ENCODE measurements around the gene SRPRA. TPM values are rescaled to one million over a fixed set of nuclear protein-coding genes. Genes with fewer than 3 reads are reported as not detected.

The SRPRA gene
- total RNA-seq, 1 experiment from 2014 or later = 64.3 TPM

DNA sequence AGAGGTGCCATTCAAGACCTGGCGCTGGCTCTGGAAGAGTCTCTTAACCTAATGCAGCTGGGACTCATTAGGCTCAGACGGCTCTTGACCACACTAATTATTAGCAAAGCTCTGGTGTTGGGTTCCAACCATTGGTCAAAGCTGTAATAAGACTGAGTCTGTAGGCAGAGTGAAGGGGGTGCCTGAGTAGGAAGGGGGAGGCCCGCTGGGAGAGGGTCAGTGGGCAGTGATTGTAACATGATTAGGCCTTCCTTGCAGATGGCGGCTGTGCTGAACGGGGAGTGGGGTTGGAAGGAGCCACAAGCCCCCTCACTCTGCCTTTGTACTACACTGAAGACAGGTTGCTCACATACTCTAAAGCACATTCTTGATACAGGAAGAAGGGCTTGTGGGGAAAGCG, 5.2 kb downstream of the SRPRA start:
- Histone ChIP-seq H3K9me3 (ENCODE audit: control insufficient read depth, low read depth, low read length) (no peaks in the 10 kb centered on the region), H3K9ac (ENCODE audit: extremely low read depth, insufficient read length, low read length) (no peak overlapping the region), H3K4me1 (ENCODE audit: insufficient read depth, low read length) (no peaks in the 10 kb centered on the region; the same call in 1 of the 2 replicates), H3K23me2 (ENCODE audit: insufficient read length, low read depth, low read length, poor library complexity, severe bottlenecking) (peaks cover 4% of the 10 kb centered on the region), H2BK5ac (ENCODE audit: insufficient read length, low read length) (no peak overlapping the region), H3K23ac (ENCODE audit: insufficient read length, low read depth, low read length) (no peak overlapping the region), H2AK5ac (ENCODE audit: insufficient read length, low read length) (no peak overlapping the region), H3K79me1 (ENCODE audit: insufficient read depth, low read depth, low read length, poor library complexity, severe bottlenecking) (peaks cover 4% of the 10 kb centered on the region), H2BK20ac (ENCODE audit: low read depth, low read length, poor library complexity, severe bottlenecking) (no peak overlapping the region), H2BK12ac (ENCODE audit: insufficient read length, low read depth, low read length) (no peak overlapping the region), H4K91ac (ENCODE audit: insufficient read length, low read depth, low read length) (no peak overlapping the region), H2BK120ac (ENCODE audit: low read depth, low read length, poor library complexity, severe bottlenecking) (no peak overlapping the region), H2BK15ac (ENCODE audit: low read depth, low read length) (no peak overlapping the region), H3K4me2 (ENCODE audit: insufficient read depth, insufficient read length, low read length) (no peak overlapping the region), H4K5ac (ENCODE audit: insufficient read length, low read depth, low read length) (no peak overlapping the region), H3K79me2 (ENCODE audit: insufficient read depth, low read length) (peaks cover 5% of the 10 kb centered on the region; the same call in 1 of the 2 replicates), H3K27me3 (ENCODE audit: insufficient read depth, low read length) (no peaks in the 10 kb centered on the region), H3K14ac (ENCODE audit: insufficient read depth, low read length) (no peak overlapping the region), H4K20me1 (ENCODE audit: control insufficient read depth, insufficient read depth, insufficient read length) (no peaks in the 10 kb centered on the region), H3K18ac (ENCODE audit: insufficient read length, low read depth, low read length) (no peak overlapping the region), H4K8ac (replicated peaks; ENCODE audit: insufficient read length, low read depth, low read length) (no peak overlapping the region), H3K4ac (ENCODE audit: low read depth, low read length) (no peak overlapping the region), H3T11ph (ENCODE audit: low read length) (no peak overlapping the region), H2AFZ (ENCODE audit: low read length) (no peak overlapping the region), H3K27ac (ENCODE audit: insufficient read length, low read depth, low read length) (no peak overlapping the region), H3K56ac (ENCODE audit: insufficient read length, low read depth, low read length) (no peak overlapping the region)
- peaks cover 4 to 5% of the 10 kb centered on the region in 2 experiments for H3K4me1 Mint-ChIP-seq
- TF ChIP-seq CTCF (conservative IDR thresholded peaks at IDR 0.05) = no peak
- no peak overlapping the region for H3K4me3 Mint-ChIP-seq
- peaks cover 44 to 76% (median 65%) of the 10 kb centered on the region in 3 experiments for H3K36me3 Mint-ChIP-seq (ENCODE audit: insufficient read depth in 1 of 3, low read depth in 3 of 3)
- no peaks in the 10 kb centered on the region for H3K9me3 Mint-ChIP-seq
- no peak for DNase-seq
- peaks cover 2% of the 10 kb centered on the region; the same call in 1 of the 2 replicates for H3K27me3 Mint-ChIP-seq (ENCODE audit: low read depth)
- WGBS (ENCODE audit: extremely low coverage, insufficient read length, low lambda C conversion rate) = no CpG with 5 or more reads among the region's 6 CpGs
- H3K27ac Mint-ChIP-seq = 0 out of 7 replicates have a peak overlapping the region, but pooled peaks of 1 of the 3 experiments have one; percentile 34
